Neural progenitor cell (in vitro differentiated cells): ENCODE data around the gene CIBAR2. TPM values are rescaled to one million over a fixed set of nuclear protein-coding genes. Genes with fewer than 3 reads are reported as not detected.
"Not testable (repeated sequence)": the region's sequence is repeated elsewhere in the genome, so short reads cannot be mapped to it uniquely, and the experiment has no call there.

ENCODE experiments used
- DNase-seq: peaks from one replicate; pipeline ENCODE4 v3.0.0-alpha.2; 2016; ENCODE audit warnings: low spot score
- H2AFZ ChIP-seq: fragments of 200-600 bp; sonication (generic); replicated peaks from 2 replicates; pipeline ENCODE4 v1.6.1; 2016; ENCODE audit warnings: antibody characterized with exemption
- H3F3A ChIP-seq: fragments of 200-600 bp; sonication (generic); 2 replicates; pipeline ENCODE4 v1.6.1; 2016; ENCODE audit warnings: antibody characterized with exemption, low read depth
- H3K27ac ChIP-seq: fragments of 200-600 bp; sonication (generic); 2 replicates; pipeline ENCODE4 v1.5.1; 2016; ENCODE audit warnings: mild to moderate bottlenecking
- H3K27me3 ChIP-seq: fragments of 200-600 bp; sonication (generic); 2 replicates; pipeline ENCODE4 v1.6.1; 2016; ENCODE audit warnings: mild to moderate bottlenecking, moderate library complexity
- H3K36me3 ChIP-seq: fragments of 200-600 bp; sonication (generic); 2 replicates; pipeline ENCODE4 v1.5.1; 2016
- H3K4me1 ChIP-seq: fragments of 200-600 bp; sonication (generic); 2 replicates; pipeline ENCODE4 v1.6.1; 2016; ENCODE audit warnings: mixed run types
- H3K4me2 ChIP-seq: fragments of 200-600 bp; sonication (generic); 2 replicates; pipeline ENCODE4 v1.6.1; 2016
- H3K4me3 ChIP-seq: fragments of 200-600 bp; sonication (generic); 2 replicates; pipeline ENCODE4 v1.5.1; 2016
- H3K79me2 ChIP-seq: fragments of 200-600 bp; sonication (generic); 2 replicates; pipeline ENCODE4 v1.6.1; 2016; ENCODE audit warnings: low read depth
- H3K9ac ChIP-seq: fragments of 200-600 bp; sonication (generic); 2 replicates; pipeline ENCODE4 v1.6.1; 2016
- H3K9me3 ChIP-seq: fragments of 200-600 bp; sonication (generic); 2 replicates; pipeline ENCODE4 v1.5.1; 2016; ENCODE audit warnings: low read depth
- H4K20me1 ChIP-seq: fragments of 200-600 bp; sonication (generic); 2 replicates; pipeline ENCODE4 v1.6.1; 2016; ENCODE audit warnings: low read depth
- H3K27ac Mint-ChIP-seq: 3 replicates; pipeline ENCODE4 v1.8.0; 2021; ENCODE audit warnings: mixed read lengths
- H3K27me3 Mint-ChIP-seq: 2 replicates; pipeline ENCODE4 v1.8.0; 2022; ENCODE audit warnings: low read depth, mild to moderate bottlenecking, inconsistent platforms, moderate library complexity, mixed read lengths; ENCODE audit not compliant: insufficient read depth
- H3K36me3 Mint-ChIP-seq: 3 replicates; pipeline ENCODE4 v1.8.0; 2021; ENCODE audit warnings: mixed read lengths
- H3K4me1 Mint-ChIP-seq: 3 replicates; pipeline ENCODE4 v1.8.0; 2021; ENCODE audit warnings: mixed read lengths
- H3K4me3 Mint-ChIP-seq: 3 replicates; pipeline ENCODE4 v1.8.0; 2021; ENCODE audit warnings: mild to moderate bottlenecking, moderate library complexity, mixed read lengths
- H3K9me3 Mint-ChIP-seq: 3 replicates; pipeline ENCODE4 v1.8.0; 2020; ENCODE audit warnings: mixed read lengths
- EZH2 ChIP-seq: fragments of 200-600 bp; sonication (generic); IDR thresholded peaks from 2 replicates; pipeline ENCODE4 v1.6.1; 2017; ENCODE audit warnings: antibody characterized with exemption, mild to moderate bottlenecking, moderate library complexity
- EZH2phosphoT487 ChIP-seq: fragments of 200-600 bp; sonication (generic); IDR thresholded peaks from 2 replicates; pipeline ENCODE4 v1.6.1; 2017; ENCODE audit warnings: antibody characterized with exemption
- total RNA-seq: library from RNA; depleted of rRNA; stranded (reverse); fragments of >200 nt; gene quantifications from 2 replicates; pipeline ENCODE4 v1.2.3, GENCODE V29; 2015; ENCODE audit warnings: low replicate concordance
- TF ChIP-seq, protein P1 (sequence below): fragments of 200-600 bp; sonication (generic); IDR thresholded peaks from 2 replicates; pipeline ENCODE4 v1.5.1; 2017; ENCODE audit warnings: antibody characterized with exemption, mild to moderate bottlenecking

Gene CIBAR2
- total RNA-seq, 1 donor from 2014 or later, result not detected

DNA sequence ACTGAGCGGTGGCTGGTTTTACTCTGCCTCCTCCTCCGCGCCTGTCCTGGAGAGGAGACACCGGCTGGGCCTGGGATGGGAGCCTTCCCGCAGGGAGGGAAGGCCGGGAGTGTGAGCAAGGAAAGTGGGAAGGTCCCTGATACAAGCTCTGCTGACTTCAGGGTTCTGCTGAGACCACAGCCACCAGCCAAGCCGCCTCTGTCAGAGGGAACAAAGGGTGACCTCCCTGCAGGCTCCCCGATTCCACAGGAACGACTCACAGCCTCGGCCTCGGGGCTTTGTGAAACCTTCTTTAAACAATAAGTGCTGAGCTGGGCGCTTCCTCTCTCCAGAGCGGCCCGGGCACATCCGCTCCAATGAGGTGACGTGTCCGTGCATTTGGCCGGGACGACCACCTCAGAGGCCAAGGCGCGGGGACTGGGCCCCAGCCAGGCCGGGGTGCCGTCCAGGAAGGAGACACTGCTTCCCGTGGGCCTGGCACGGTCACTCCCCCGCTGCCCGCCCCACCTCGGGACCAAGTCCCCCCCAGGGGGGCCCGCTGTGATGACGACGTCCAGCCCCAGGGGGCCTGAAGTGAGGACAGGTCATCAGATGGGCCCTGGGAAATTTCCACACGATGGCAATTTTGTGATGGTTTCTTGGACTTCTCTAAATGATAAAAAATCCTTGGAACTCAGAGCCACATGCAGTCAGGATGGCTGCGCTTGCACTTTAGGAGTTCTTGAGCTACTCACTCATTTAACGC, 11.8 kb upstream of the CIBAR2 start:
- Histone ChIP-seq H2AFZ (peak overlapping the region; percentile 67), H3K79me2 (no peaks in the 10 kb centered on the region), H3K36me3 (no peaks in the 10 kb centered on the region), H3K9me3 (no peaks in the 10 kb centered on the region), H3K4me3 (no peak overlapping the region), H3K27ac (no peak overlapping the region), H3F3A (peaks cover 24% of the 10 kb centered on the region), H3K4me2 (no peak overlapping the region), H3K9ac (no peak overlapping the region), H3K4me1 (peaks cover 21% of the 10 kb centered on the region), H4K20me1 (no peaks in the 10 kb centered on the region), H3K27me3 (no peaks in the 10 kb centered on the region)
- peak; percentile 40 for DNase-seq
- Mint-ChIP-seq H3K27ac (peak overlapping the region; percentile 33), H3K27me3 (peaks cover 24% of the 10 kb centered on the region), H3K36me3 (no peaks in the 10 kb centered on the region), H3K4me3 (no peak overlapping the region), H3K4me1 (peaks cover 43% of the 10 kb centered on the region), H3K9me3 (peaks cover 2% of the 10 kb centered on the region)
- TF ChIP-seq, protein P1, sequence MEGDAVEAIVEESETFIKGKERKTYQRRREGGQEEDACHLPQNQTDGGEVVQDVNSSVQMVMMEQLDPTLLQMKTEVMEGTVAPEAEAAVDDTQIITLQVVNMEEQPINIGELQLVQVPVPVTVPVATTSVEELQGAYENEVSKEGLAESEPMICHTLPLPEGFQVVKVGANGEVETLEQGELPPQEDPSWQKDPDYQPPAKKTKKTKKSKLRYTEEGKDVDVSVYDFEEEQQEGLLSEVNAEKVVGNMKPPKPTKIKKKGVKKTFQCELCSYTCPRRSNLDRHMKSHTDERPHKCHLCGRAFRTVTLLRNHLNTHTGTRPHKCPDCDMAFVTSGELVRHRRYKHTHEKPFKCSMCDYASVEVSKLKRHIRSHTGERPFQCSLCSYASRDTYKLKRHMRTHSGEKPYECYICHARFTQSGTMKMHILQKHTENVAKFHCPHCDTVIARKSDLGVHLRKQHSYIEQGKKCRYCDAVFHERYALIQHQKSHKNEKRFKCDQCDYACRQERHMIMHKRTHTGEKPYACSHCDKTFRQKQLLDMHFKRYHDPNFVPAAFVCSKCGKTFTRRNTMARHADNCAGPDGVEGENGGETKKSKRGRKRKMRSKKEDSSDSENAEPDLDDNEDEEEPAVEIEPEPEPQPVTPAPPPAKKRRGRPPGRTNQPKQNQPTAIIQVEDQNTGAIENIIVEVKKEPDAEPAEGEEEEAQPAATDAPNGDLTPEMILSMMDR, result no peak
- no peak for TF ChIP-seq EZH2phosphoT487
- TF ChIP-seq EZH2, result no peak

DNA sequence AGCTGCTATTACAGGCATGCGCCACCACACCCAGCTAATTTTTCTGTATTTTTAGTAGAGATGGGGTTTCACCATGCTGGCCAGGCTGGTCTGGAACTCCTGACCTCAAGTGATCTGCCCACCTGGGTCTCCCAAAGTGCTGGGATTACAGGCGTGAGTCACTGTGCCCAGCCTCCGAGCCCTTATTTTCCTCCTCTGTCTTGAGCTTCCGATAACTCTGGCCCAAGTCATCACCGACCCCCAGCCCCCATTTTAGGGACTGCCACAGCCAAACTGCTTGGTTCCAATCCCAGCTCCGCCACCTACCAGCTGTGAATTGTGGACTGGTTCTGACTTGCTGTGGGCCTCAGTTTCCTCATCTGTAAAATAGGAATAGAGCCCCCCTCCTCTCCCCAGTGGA, 11.2 kb upstream of the CIBAR2 start:
- H3K36me3 Mint-ChIP-seq, H4K20me1 ChIP-seq, H3K36me3 ChIP-seq, H3K9ac ChIP-seq, H3K27ac ChIP-seq, H3K4me3 Mint-ChIP-seq, H3K4me2 ChIP-seq, H3K9me3 Mint-ChIP-seq, DNase-seq, H3K79me2 ChIP-seq, H3K9me3 ChIP-seq, H3K4me3 ChIP-seq, H3K27me3 ChIP-seq: not testable (repeated sequence)
- Mint-ChIP-seq H3K4me1 (peaks cover 40% of the 10 kb centered on the region), H3K27ac (peak overlapping the region; percentile 33), H3K27me3 (peaks cover 23% of the 10 kb centered on the region)
- Histone ChIP-seq H2AFZ (peak overlapping the region; percentile 67), H3K4me1 (peaks cover 21% of the 10 kb centered on the region), H3F3A (peaks cover 24% of the 10 kb centered on the region)

DNA sequence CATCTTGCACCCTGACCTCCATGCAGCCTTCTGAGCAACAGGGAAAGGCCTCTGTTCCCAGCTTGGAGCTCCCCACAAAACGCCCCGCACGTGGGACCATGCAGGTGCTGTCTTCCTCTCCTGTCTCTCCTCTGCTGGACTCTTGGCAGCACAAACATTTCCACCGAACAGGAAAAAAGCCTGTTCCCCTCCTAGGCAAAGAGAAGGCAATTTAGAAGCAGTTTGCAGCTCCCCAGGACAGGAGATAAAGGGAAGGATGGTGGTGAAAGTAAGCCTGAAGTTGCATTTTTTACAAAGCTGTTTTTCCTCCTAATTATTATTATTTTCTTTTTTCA, 7.7 kb upstream of the CIBAR2 start:
- H3F3A ChIP-seq, result no peaks in the 10 kb centered on the region
- H3K27ac ChIP-seq, result no peak overlapping the region
- H3K27me3 ChIP-seq, result no peaks in the 10 kb centered on the region
- Mint-ChIP-seq H3K4me1 (peaks cover 25% of the 10 kb centered on the region), H3K27me3 (peaks cover 23% of the 10 kb centered on the region), H3K9me3 (no peaks in the 10 kb centered on the region), H3K36me3 (no peaks in the 10 kb centered on the region), H3K4me3 (no peak overlapping the region), H3K27ac (no peak overlapping the region)
- H3K36me3 ChIP-seq, result no peaks in the 10 kb centered on the region
- no peak for DNase-seq
- H3K9ac ChIP-seq, result no peak overlapping the region
- H3K4me1 ChIP-seq, result peaks cover 6% of the 10 kb centered on the region
- TF ChIP-seq EZH2phosphoT487 (no peak), EZH2 (no peak)
- TF ChIP-seq, protein P1, result no peak
- H4K20me1 ChIP-seq, result no peaks in the 10 kb centered on the region
- no peak overlapping the region for H3K4me3 ChIP-seq
- no peak overlapping the region for H2AFZ ChIP-seq
- H3K4me2 ChIP-seq, result no peak overlapping the region
- no peaks in the 10 kb centered on the region for H3K9me3 ChIP-seq
- H3K79me2 ChIP-seq, result no peaks in the 10 kb centered on the region

DNA sequence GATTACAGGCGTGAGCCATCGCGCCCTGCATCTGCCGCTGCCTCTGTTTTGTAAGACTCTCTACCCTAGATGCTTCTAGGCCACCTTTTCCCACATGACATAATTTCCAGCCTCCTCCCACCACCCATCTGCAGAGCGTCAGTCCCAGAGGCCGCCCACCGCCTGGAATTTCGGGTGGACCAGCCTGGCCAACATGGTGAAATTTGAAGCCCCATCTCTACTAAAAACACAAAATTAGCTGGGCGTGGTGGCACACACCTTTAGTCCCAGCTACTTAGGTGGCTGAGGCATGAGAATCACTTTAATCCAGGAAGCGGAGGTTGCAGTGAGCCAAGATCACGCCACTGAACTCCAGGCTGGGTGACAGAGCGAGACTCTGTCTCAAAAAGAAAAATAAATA, 5.1 kb upstream of the CIBAR2 start:
- Histone ChIP-seq H3K4me3 (no peak overlapping the region), H3K27ac (no peak overlapping the region), H3K36me3 (no peaks in the 10 kb centered on the region), H3K9me3 (no peaks in the 10 kb centered on the region), H3F3A (peaks cover 12% of the 10 kb centered on the region), H2AFZ (no peak overlapping the region), H3K4me2 (no peak overlapping the region), H4K20me1 (no peaks in the 10 kb centered on the region), H3K4me1 (peaks cover 6% of the 10 kb centered on the region), H3K79me2 (no peaks in the 10 kb centered on the region), H3K9ac (no peak overlapping the region), H3K27me3 (no peaks in the 10 kb centered on the region)
- Mint-ChIP-seq H3K36me3 (no peaks in the 10 kb centered on the region), H3K4me1 (peaks cover 34% of the 10 kb centered on the region), H3K4me3 (no peak overlapping the region), H3K27ac (no peak overlapping the region), H3K9me3 (no peaks in the 10 kb centered on the region), H3K27me3 (peaks cover 22% of the 10 kb centered on the region)
- no peak for DNase-seq
- TF ChIP-seq EZH2, result no peak
- TF ChIP-seq, protein P1, result no peak
- no peak for TF ChIP-seq EZH2phosphoT487
